ENCODE results near the gene AP3S1. TPM values are rescaled to one million over a fixed set of nuclear protein-coding genes. Genes with fewer than 3 reads are reported as not detected.

AP3S1 gene
- total and polyA plus RNA-seq, 12 donors: 38.7 to 127 (median 72.9) TPM

DNA sequence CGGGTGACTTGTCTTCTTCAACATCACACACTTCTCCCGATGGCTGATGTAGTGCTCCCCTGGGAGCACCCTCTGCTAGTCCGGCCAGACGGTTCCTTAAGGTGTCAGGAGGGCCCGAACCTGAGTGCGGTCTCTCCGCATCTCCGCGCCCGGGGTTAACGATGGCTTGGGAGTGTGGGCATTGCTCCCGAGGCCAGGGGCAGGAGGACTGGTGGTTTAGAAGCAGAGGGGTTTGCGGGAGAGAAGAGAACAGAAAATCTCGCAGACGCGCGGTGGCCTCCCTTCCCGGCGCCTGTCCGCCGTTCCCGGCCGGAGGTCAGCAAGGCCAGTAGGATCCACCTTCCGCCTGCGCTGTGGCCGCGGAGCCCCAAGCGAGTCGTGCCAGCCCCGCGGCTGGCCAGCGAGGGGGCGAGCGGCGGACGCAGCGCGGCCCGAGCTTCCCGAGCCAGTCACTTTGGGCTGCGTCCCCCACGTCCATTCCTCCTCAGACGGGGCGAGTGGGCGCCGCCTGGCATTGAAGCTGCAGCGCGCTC is 26.0 kb upstream of the AP3S1 start:
- H3K9me3 ChIP-seq (replicated peaks in 1 of 3): no peaks in the 10 kb centered on the region
- peaks cover 16% of the 10 kb centered on the region for H3K27me3 ChIP-seq
- H3K4me3 ChIP-seq: peak overlapping the region in 2 of 4 donors; percentile 42 to 74
- TF ChIP-seq POLR2A (IDR thresholded peaks at IDR 0.05): no peak
- TF ChIP-seq, protein P1, sequence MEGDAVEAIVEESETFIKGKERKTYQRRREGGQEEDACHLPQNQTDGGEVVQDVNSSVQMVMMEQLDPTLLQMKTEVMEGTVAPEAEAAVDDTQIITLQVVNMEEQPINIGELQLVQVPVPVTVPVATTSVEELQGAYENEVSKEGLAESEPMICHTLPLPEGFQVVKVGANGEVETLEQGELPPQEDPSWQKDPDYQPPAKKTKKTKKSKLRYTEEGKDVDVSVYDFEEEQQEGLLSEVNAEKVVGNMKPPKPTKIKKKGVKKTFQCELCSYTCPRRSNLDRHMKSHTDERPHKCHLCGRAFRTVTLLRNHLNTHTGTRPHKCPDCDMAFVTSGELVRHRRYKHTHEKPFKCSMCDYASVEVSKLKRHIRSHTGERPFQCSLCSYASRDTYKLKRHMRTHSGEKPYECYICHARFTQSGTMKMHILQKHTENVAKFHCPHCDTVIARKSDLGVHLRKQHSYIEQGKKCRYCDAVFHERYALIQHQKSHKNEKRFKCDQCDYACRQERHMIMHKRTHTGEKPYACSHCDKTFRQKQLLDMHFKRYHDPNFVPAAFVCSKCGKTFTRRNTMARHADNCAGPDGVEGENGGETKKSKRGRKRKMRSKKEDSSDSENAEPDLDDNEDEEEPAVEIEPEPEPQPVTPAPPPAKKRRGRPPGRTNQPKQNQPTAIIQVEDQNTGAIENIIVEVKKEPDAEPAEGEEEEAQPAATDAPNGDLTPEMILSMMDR (IDR thresholded peaks at IDR 0.05): no peak
- WGBS, 4 donors: 1 to 4% (median 2%) methylated on average over 18 to 48 of the region's 48 CpGs
- intact Hi-C loops (cut with DNase I): no loop called here
- H3K36me3 ChIP-seq (replicated peaks in 1 of 2): no peaks in the 10 kb centered on the region
- H3K4me1 ChIP-seq (replicated peaks in 1 of 2): peaks cover 0 to 11% of the 10 kb centered on the region in 2 donors
- H3K27ac ChIP-seq: peak overlapping the region in 4 of 5 donors; percentile 59 to 90 (median 77)
- peak in 3 of 7 donors; percentile 16 to 23 (median 21) for DNase-seq

DNA sequence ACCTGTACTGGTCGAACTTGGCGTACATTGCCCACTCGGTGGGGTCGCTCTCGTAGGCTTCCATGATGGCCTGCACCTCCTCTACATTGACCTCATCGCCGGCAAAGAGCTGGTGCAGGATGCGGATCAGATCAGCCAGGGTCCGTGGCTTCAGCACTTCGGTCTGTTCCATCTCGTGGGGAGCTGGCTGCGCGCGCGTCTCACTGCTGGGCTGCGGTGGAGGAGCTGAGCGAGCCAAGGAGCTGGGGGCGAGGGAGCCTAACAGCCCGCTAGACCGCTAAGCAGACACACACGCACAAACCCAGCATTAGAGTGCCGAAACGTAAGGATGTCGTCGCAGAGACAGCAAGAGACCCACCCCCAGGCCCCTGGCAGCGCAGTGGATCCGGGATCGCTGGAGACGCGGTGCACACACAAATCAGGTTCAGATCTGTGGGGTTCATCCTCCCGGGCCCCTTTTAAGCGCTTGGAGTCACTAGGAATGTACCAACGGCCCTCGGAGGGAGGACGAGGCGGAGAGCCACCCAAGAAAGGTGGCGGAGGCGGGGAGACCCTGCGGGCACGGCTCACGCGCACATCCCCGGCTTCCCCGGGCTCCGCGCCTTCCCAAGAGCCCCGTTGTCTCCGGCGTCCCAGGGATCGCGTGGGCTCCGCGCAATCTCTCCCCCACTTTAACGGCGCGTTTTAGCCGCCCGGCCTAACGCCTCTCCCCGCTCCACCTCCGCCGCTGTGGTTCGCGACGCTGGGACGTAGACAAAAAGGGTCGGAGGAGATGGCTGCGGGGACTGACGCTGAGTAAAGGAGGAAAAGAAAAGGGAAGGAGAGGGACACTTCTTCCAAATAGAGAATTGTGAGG is 25.3 kb upstream of the AP3S1 start, which contains the start of gene CDO1:
Gene CDO1 (minus strand): TSS at position 434 of the 856 bp plus-strand sequence. CDS start 262 bp downstream, at position 172.
- Histone ChIP-seq H3K27me3 (peaks cover 16% of the 10 kb centered on the region), H3K27ac (peak within 1 kb of the TSS in 4 of 5 donors; percentile 59 to 90 (median 77)), H3K4me3 (peak within 1 kb of the TSS in 2 of 4 donors; percentile 42 to 74), H3K9me3 (replicated peaks in 1 of 3) (no peaks in the 10 kb centered on the region), H3K36me3 (replicated peaks in 1 of 2) (no peaks in the 10 kb centered on the region), H3K4me1 (replicated peaks in 1 of 2) (peaks cover 0 to 11% of the 10 kb centered on the region in 2 donors)
- 0 to 6% (median 1%) methylated on average over 19 to 69 of the region's 69 CpGs for WGBS, 4 donors
- TF ChIP-seq, protein P1 (IDR thresholded peaks at IDR 0.05): no peak
- TF ChIP-seq POLR2A (IDR thresholded peaks at IDR 0.05): peak; percentile 62 to 71
- intact Hi-C loops (cut with DNase I): no loop called here
- peak; percentile 27 to 81 (median 58) for DNase-seq

DNA sequence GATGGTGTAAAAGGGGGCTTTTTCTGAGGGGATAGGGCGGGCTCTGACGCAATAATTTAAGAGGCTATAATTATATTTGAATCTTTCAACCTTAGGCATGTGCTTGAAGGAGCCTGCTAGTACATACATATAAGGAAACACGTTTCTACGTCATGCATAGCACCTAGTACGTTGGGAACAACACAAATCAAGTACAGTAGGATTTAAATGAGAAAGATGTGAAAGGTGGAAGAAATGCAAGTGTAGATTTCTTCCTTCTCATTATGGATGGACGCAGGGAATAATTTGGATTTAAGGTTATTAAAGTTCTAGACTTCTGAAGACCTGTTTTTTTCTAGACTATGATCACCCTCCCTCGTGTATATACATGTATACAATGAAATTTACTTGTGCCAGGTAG is 24.3 kb upstream of the AP3S1 start:
- Histone ChIP-seq H3K27ac (peak overlapping the region in 1 of 5 donors; percentile 90), H3K27me3 (peaks cover 16% of the 10 kb centered on the region), H3K36me3 (replicated peaks in 1 of 2) (no peaks in the 10 kb centered on the region), H3K4me3 (peak overlapping the region in 1 of 4 donors; percentile 74), H3K4me1 (replicated peaks in 1 of 2) (peaks cover 0 to 11% of the 10 kb centered on the region in 2 donors), H3K9me3 (replicated peaks in 1 of 3) (no peaks in the 10 kb centered on the region)
- no peak for DNase-seq
- intact Hi-C loops (cut with DNase I): no loop called here
- TF ChIP-seq POLR2A (IDR thresholded peaks at IDR 0.05): no peak
- TF ChIP-seq, protein P1 (IDR thresholded peaks at IDR 0.05): no peak
- WGBS, 4 donors: 84 to 87% (median 86%) methylated on average over 7 of the region's 7 CpGs

DNA sequence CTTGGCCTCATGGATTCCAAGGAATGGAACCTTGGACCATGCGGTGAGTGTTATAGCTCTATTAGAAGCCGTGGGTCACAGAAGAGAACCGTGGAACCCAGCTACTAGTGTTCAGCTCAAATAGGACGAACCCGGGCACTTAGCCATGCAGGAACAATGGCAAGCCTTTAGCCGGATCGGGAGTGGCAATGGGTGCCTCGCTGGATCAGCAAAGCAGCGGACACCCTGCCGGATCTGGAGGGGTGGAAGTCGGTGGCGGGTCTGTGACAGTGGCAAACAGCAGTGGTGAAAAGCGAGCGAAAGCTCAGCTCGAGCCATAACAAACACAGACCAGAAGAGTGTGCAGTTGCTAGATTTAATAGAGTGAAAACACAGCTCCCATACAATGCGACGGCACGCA is 22.9 kb upstream of the AP3S1 start:
- H3K4me3 ChIP-seq: no peak overlapping the region
- H3K9me3 ChIP-seq (replicated peaks in 1 of 3): no peaks in the 10 kb centered on the region
- TF ChIP-seq, protein P1 (IDR thresholded peaks at IDR 0.05): no peak
- TF ChIP-seq POLR2A (IDR thresholded peaks at IDR 0.05): no peak
- H3K27me3 ChIP-seq: peaks cover 16% of the 10 kb centered on the region
- no peaks in the 10 kb centered on the region for H3K36me3 ChIP-seq (replicated peaks in 1 of 2)
- H3K27ac ChIP-seq: no peak overlapping the region
- intact Hi-C loops (cut with DNase I): no loop called here
- 90 to 98% (median 95%) methylated on average over 18 of the region's 18 CpGs for WGBS, 4 donors
- peaks cover 0 to 11% of the 10 kb centered on the region in 2 donors for H3K4me1 ChIP-seq (replicated peaks in 1 of 2)
- DNase-seq: no peak

Measured in adrenal gland (tissue), 12 donors.